Measurements from ENCODE around the gene MORN1. TPM values are rescaled to one million over a fixed set of nuclear protein-coding genes. Genes with fewer than 3 reads are reported as not detected.

The MORN1 gene
- total RNA-seq, 4 donors from 2014 or later, result 5.7 to 13.4 (median 8.5) TPM

DNA sequence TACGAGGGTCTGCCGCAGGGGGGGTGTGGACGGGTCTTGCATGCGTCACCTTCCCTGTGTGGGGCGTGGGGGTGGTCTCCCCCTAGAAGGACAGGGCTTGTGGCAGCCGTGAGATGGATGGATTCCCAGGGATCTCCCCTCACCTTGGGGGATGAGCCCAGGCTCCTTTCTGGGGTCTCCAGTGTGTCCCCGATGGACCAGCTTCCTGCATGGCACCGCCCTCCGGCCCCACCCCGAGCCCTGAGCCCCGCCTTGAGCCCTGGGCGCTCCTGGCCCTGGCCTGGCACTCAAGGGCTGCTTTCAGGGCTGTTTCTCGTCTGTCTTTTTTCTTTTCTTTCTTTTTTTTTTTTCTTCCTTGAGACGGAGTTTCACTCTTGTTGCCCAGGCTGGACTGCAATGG lies 103.7 kb downstream of the MORN1 start:
- DNase-seq (ENCODE audit: low spot score in 2 of 2), result no peak
- Histone ChIP-seq H3K27me3 (no peaks in the 10 kb centered on the region), H3K4me3 (no peak overlapping the region), H3K36me3 (no peaks in the 10 kb centered on the region), H3K27ac (no peak overlapping the region), H3K9me3 (no peaks in the 10 kb centered on the region), H3K4me1 (peaks cover 61% of the 10 kb centered on the region)
- no peak for TF ChIP-seq POLR2A (IDR thresholded peaks at IDR 0.05)
- TF ChIP-seq POLR2AphosphoS5 (IDR thresholded peaks at IDR 0.05), result no peak
- TF ChIP-seq EP300 (IDR thresholded peaks at IDR 0.05), result no peak
- TF ChIP-seq, protein P1, sequence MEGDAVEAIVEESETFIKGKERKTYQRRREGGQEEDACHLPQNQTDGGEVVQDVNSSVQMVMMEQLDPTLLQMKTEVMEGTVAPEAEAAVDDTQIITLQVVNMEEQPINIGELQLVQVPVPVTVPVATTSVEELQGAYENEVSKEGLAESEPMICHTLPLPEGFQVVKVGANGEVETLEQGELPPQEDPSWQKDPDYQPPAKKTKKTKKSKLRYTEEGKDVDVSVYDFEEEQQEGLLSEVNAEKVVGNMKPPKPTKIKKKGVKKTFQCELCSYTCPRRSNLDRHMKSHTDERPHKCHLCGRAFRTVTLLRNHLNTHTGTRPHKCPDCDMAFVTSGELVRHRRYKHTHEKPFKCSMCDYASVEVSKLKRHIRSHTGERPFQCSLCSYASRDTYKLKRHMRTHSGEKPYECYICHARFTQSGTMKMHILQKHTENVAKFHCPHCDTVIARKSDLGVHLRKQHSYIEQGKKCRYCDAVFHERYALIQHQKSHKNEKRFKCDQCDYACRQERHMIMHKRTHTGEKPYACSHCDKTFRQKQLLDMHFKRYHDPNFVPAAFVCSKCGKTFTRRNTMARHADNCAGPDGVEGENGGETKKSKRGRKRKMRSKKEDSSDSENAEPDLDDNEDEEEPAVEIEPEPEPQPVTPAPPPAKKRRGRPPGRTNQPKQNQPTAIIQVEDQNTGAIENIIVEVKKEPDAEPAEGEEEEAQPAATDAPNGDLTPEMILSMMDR (IDR thresholded peaks at IDR 0.05), result no peak
- 87% methylated on average over 12 of the region's 14 CpGs for WGBS

DNA sequence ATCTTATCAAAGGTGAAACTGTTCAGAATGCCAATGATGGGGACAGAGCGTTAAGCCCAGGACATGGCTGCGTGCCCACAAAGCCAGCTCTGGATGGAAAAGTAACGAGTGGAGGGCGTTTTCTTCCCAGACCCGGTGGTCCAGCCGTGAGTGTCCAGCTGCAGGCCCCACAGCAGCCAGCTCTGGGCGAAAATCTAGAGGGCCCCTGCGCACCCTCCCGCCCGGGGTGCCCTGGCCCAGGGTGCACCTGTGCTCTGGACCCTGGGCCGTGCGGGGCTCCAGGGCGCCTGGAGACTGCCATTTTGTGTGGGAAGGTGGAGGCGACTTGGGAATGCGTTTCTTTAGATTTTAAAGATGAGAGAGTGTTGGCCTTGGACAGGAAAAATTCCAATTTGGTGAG lies 104.4 kb downstream of the MORN1 start:
- H3K4me3 ChIP-seq, result no peak overlapping the region
- DNase-seq (ENCODE audit: low spot score in 2 of 2), result no peak
- no peaks in the 10 kb centered on the region for H3K9me3 ChIP-seq
- H3K27me3 ChIP-seq, result no peaks in the 10 kb centered on the region
- H3K4me1 ChIP-seq, result peaks cover 54% of the 10 kb centered on the region
- H3K27ac ChIP-seq, result no peak overlapping the region
- WGBS, result 91% methylated on average over 14 of the region's 15 CpGs
- no peaks in the 10 kb centered on the region for H3K36me3 ChIP-seq
- TF ChIP-seq, protein P1 (IDR thresholded peaks at IDR 0.05), result no peak
- TF ChIP-seq EP300 (IDR thresholded peaks at IDR 0.05), result no peak

DNA sequence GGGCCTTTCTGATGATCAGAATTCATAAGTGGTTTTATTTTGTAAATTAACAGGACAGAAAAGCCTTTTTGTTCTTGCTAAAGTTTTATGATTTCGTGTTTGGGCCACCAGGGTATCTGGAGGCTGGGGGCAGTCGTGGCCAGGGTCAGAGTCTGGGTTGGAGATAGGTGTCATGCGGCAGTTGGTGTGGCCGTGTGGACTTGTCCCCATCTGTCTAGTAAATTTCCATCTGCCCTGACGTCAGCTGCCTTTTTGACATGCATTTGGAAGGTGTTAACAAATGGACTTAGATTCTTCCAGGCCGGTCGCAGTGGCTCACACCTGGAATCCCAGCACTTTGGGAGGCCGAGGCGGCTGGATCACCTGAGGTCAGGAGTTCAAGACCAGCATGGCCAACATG lies 106.4 kb downstream of the MORN1 start:
- TF ChIP-seq EP300 (IDR thresholded peaks at IDR 0.05), result no peak
- TF ChIP-seq POLR2AphosphoS5 (IDR thresholded peaks at IDR 0.05), result no peak
- TF ChIP-seq, protein P1 (IDR thresholded peaks at IDR 0.05), result no peak
- no peak for TF ChIP-seq POLR2A (IDR thresholded peaks at IDR 0.05)
- H3K4me3 ChIP-seq, result no peak overlapping the region
- WGBS, result 90% methylated on average over 9 of the region's 9 CpGs
- H3K27me3 ChIP-seq, result no peaks in the 10 kb centered on the region
- DNase-seq (ENCODE audit: low spot score in 2 of 2), result no peak
- H3K4me1 ChIP-seq, result peaks cover 38% of the 10 kb centered on the region
- H3K27ac ChIP-seq, result no peak overlapping the region
- H3K36me3 ChIP-seq, result no peaks in the 10 kb centered on the region
- no peaks in the 10 kb centered on the region for H3K9me3 ChIP-seq

DNA sequence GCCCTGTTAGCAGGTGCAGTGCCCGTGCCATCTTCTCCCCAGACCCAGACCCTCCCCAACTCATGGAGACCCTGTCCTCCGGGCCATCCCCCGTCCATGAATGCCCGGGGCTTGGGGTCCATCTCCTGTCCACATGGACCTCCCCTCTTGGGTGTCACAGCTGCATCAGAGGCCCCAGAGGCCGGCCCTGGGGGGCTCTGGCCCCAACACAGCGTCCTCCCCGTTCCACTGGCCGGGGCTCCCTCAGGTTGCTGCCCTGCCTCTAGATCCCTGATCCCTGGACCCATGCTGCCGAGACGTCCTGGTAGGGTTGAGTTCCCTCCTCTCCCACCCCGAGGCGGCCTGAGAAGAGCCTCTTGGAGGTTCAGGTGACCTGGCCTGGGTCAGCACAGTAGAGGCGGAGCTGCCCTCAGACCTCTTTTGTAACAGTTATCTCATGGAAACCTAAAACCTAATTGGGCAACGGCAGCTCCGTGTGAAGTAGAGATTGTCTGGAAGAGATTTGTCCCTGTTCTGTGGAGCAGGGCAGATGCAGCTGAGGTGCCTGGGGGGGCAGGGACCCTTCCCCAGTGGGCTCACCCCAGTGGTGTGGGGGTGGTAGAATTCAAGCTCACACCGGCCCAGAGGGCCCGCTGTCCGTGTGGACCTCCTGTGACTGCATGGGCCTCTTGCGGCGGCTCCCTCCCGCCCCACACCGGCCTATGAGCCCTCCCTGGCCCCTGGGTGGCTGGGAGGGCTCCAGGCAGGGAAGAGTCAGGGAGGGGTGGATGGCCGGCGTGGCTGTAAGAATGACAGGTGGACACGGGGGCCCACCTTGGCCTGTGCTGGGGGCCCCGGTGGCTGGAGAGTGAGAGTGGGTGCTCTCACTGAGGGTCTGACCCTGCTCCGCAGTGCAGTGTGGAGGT lies 107.1 kb downstream of the MORN1 start:
- H3K4me3 ChIP-seq, result no peak overlapping the region
- H3K27ac ChIP-seq, result no peak overlapping the region
- H3K27me3 ChIP-seq, result no peaks in the 10 kb centered on the region
- peaks cover 38% of the 10 kb centered on the region for H3K4me1 ChIP-seq
- no peaks in the 10 kb centered on the region for H3K36me3 ChIP-seq
- no peak for DNase-seq (ENCODE audit: low spot score in 2 of 2)
- H3K9me3 ChIP-seq, result no peaks in the 10 kb centered on the region
- TF ChIP-seq EP300 (IDR thresholded peaks at IDR 0.05), result no peak
- no peak for TF ChIP-seq POLR2A (IDR thresholded peaks at IDR 0.05)
- 77% methylated on average over 7 of the region's 27 CpGs for WGBS

DNA sequence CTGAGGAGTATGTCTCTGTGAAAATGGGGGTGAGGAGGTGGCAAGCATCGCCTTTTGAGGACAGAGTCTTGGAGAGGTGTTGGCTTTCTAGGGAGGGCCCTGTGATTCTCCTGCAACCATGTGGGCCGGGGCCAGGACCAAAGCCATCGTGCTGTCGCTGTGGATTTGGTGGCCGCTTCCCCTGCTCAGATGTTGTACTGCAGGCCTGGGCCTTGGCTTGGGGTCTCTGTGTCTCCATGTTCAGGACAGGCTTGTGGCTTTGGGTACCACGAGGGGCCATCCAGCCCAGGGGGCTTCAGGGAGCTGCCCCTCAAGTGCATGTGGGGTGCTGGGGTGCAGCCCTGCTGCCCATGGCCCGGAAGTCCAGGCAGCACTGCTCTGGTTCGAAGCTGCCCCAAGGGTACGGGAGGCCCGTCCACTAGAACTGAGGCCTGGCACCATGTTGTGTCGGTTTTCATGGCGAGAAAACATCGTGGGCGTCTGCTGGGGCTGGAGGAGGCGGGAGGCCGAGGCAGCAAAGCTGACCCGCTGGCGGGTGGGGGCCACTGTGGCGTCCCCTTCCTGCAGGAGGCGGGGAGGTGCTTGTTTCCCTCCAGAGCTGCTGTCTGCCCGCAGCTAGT lies 107.9 kb downstream of the MORN1 start:
- Histone ChIP-seq H3K4me3 (no peak overlapping the region), H3K9me3 (no peaks in the 10 kb centered on the region), H3K36me3 (no peaks in the 10 kb centered on the region), H3K27me3 (no peaks in the 10 kb centered on the region), H3K27ac (no peak overlapping the region), H3K4me1 (peaks cover 38% of the 10 kb centered on the region)
- no peak for DNase-seq (ENCODE audit: low spot score in 2 of 2)
- WGBS, result 84% methylated on average over 17 of the region's 21 CpGs
- TF ChIP-seq EP300 (IDR thresholded peaks at IDR 0.05), result no peak
- no peak for TF ChIP-seq POLR2AphosphoS5 (IDR thresholded peaks at IDR 0.05)
- TF ChIP-seq POLR2A (IDR thresholded peaks at IDR 0.05), result no peak
- TF ChIP-seq, protein P1 (IDR thresholded peaks at IDR 0.05), result no peak
